OCI-LY7 (cell line): ENCODE measurements around the gene FMN1.

Experiments
- CTCF ChIP-seq: fragments of 200-600 bp; sonication (generic); conservative IDR thresholded peaks from 2 replicates; pipeline ENCODE4 v1.5.1; 2014; ENCODE audit warnings: mild to moderate bottlenecking, antibody characterized with exemption, low read length, moderate library complexity, mixed read lengths
- EZH2phosphoT487 ChIP-seq: fragments of 200-600 bp; sonication (generic); IDR thresholded peaks from 2 replicates; pipeline ENCODE4 v1.6.1; 2018; ENCODE audit warnings: low read depth, borderline replicate concordance, mild to moderate bottlenecking, mixed run types, antibody characterized with exemption, low read length, moderate library complexity, mixed read lengths

- TF ChIP-seq CTCF (no peak), EZH2phosphoT487 (no peak)
Observed at GRCh38 chr15:32859251-32859650, 335.3 kb downstream of the FMN1 start.
